ENCODE data around the gene SERBP1. TPM values are rescaled to one million over a fixed set of nuclear protein-coding genes. Genes with fewer than 3 reads are reported as not detected.

The SERBP1 gene
- 233 and 315 TPM in 2 replicates for total RNA-seq (2022)
- Bru-seq, nascent RNA: percentile 98 among the genes with signal in this experiment
- percentile 99 among the genes with signal in this experiment for BruChase-seq, experiment 1, labeled RNA remaining after a 6-hour chase
- percentile 98 among the genes with signal in this experiment for BruChase-seq, experiment 2, labeled RNA remaining after a 2-hour chase
- long read RNA-seq, full-length matches to known transcripts: 643 of 705 reads
- long read RNA-seq, partial matches to known transcripts: 27 of 705 reads
- long read RNA-seq, other reads (novel, unspliced or antisense): 35 of 705 reads

DNA sequence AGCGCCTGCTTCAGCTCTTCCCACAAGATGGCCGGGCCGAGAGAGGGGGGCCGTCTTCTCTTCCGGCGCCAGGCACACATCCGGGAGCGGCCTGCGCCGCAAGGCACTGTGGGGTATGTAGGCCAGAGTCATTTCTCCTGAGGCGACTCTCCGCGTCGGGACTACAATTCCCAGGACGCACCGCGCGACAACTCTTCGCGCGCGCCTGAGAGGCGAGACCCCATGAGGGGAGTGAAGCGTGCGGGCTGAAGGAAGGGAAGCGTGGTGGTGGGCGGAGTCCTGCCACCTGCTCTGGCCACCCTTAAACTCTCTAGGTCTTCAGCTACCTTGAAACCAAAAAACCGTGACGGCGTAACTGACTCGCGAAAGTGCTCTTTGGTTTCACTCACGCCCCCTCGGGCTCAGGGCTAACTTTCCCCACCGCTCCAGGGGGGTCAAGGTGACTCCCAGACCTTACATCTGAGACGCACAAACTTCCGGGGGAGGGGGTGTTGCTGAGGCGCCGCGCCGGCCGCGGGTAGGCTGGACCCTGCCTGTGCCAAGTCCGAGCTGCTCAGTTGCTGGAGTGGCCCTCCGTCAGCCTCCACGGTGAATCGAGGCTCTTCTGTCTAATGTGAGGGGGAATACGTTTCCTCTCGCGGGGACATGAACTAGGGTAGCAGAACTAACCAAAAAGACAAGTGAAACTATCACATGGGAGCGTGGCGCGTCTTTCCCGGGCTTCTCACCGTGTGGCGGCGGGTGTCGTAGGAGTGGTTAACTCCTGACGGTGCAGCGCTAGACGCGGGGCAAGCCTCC is at the start of gene SERBP1:
Gene SERBP1 (minus strand): TSS at position 45 of the 798 bp plus-strand sequence. CDS start 102 bp downstream, outside the sequence.
- H3K36me3 Mint-ChIP-seq (ENCODE audit: insufficient read depth, unreplicated experiment): peaks cover 50% of the 10 kb centered on the region
- POLR2A ChIA-PET: interaction anchor here (0.7 to 5.9 kb wide), 23 partner anchors 9 to 985 kb away, joined by 3 to 49 read pairs (median 4); no protein-coding TSS in a partner anchor

DNA sequence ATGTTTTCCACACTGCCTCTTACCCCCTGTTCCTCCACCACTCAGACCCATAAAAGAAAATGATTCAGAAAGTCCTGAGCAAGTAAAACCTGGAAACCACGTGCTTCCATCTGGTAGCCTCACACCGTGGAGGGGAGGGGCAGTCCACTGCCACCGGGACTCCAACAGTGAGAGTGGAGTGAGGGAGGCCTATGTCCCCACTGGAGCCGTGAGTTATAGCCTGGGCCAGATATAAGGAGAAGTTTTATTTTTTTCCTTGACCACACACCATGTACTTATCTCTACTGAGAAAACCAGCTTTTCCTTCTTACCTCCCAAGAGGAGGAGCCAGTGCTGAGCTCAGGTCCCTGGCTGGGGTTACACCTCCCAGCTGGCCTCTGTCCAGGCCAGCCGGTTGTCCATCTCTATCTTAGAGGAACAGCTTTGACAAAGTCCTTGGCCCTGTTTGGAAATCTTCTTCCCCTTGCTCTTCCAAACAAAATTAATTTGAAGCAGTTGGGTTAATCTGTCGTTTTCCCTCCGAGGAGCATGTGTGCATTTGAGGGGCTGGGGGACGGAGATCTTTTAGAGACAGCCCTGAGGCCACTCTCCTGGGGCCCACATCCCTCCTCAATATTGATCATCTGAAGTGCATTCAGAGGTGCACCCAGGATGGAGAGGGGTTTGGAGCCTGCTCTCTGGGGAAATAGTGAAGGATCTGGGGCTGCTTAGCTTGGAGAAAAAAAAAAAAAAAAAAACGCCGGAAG is 49.1 kb upstream of the SERBP1 start:
- TF ChIP-seq, protein P1, sequence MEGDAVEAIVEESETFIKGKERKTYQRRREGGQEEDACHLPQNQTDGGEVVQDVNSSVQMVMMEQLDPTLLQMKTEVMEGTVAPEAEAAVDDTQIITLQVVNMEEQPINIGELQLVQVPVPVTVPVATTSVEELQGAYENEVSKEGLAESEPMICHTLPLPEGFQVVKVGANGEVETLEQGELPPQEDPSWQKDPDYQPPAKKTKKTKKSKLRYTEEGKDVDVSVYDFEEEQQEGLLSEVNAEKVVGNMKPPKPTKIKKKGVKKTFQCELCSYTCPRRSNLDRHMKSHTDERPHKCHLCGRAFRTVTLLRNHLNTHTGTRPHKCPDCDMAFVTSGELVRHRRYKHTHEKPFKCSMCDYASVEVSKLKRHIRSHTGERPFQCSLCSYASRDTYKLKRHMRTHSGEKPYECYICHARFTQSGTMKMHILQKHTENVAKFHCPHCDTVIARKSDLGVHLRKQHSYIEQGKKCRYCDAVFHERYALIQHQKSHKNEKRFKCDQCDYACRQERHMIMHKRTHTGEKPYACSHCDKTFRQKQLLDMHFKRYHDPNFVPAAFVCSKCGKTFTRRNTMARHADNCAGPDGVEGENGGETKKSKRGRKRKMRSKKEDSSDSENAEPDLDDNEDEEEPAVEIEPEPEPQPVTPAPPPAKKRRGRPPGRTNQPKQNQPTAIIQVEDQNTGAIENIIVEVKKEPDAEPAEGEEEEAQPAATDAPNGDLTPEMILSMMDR (IDR thresholded peaks at IDR 0.05; ENCODE audit: unreplicated experiment): no peak
- BruUV-seq (replicated peaks): no TSS peak

More for the DNA sequence above, at the start of gene SERBP1:
- TF ChIP-seq, protein P1 (IDR thresholded peaks at IDR 0.05; ENCODE audit: unreplicated experiment): no peak
- Mint-ChIP-seq H3K27me3 (ENCODE audit: insufficient read depth, unreplicated experiment) (no peaks in the 10 kb centered on the region), H3K4me1 (ENCODE audit: insufficient read depth, unreplicated experiment) (peaks cover 28% of the 10 kb centered on the region), H3K4me3 (ENCODE audit: unreplicated experiment) (peak within 1 kb of the TSS; percentile 100), H3K27ac (ENCODE audit: low read depth, unreplicated experiment) (peak within 1 kb of the TSS; percentile 98), H3K9me3 (ENCODE audit: unreplicated experiment) (no peaks in the 10 kb centered on the region)
- CTCF ChIA-PET: interaction anchor here (0.5 to 7.6 kb wide), 9 partner anchors 11 to 665 kb away, joined by 3 to 56 read pairs (median 3); no protein-coding TSS in a partner anchor
- peak; percentile 98 for DNase-seq (ENCODE audit: unreplicated experiment)
- BruUV-seq (replicated peaks): TSS peak; percentile 81
- intact Hi-C loops (cut with micrococcal nuclease): loop anchor here (1.0 to 2.0 kb wide), 2 partner anchors 70 to 82 kb away; no protein-coding TSS in a partner anchor

DNA sequence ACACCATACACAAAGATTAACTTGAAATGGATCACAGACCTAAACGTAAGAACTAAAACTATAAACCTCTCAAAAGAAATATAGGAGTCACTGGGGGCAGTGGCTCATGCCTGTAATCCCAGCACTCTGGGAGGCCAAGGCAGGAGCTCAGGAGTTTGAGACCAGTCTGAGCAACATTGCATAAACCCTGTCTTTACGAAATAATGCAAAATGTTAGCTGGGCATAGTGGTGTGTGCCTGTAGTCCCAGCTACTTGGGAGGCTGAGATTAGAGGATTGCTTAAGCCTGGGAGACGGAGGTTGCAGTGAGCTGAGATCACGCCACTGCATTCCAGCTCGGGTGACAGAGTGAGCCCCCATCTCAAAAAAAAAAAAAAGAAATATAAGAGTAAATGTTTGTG is 46.7 kb upstream of the SERBP1 start:
- ChIA-PET POLR2A (no interaction called here), CTCF (interaction anchor here (0.7 to 1.3 kb wide), 2 partner anchors 24 to 317 kb away, joined by 3 to 5 read pairs; no protein-coding TSS in a partner anchor)
- TF ChIP-seq, protein P1 (IDR thresholded peaks at IDR 0.05; ENCODE audit: unreplicated experiment): no peak
- H3K9me3 Mint-ChIP-seq (ENCODE audit: unreplicated experiment): no peaks in the 10 kb centered on the region
- DNase-seq (ENCODE audit: unreplicated experiment): no peak
- H3K4me3 Mint-ChIP-seq (ENCODE audit: unreplicated experiment): no peak overlapping the region
- peaks cover 10% of the 10 kb centered on the region for H3K4me1 Mint-ChIP-seq (ENCODE audit: insufficient read depth, unreplicated experiment)
- BruUV-seq (replicated peaks): no TSS peak
- H3K36me3 Mint-ChIP-seq (ENCODE audit: insufficient read depth, unreplicated experiment): peaks cover 9% of the 10 kb centered on the region
- no peak overlapping the region for H3K27ac Mint-ChIP-seq (ENCODE audit: low read depth, unreplicated experiment)
- intact Hi-C loops (cut with micrococcal nuclease): no loop called here
- no peaks in the 10 kb centered on the region for H3K27me3 Mint-ChIP-seq (ENCODE audit: insufficient read depth, unreplicated experiment)

More for the DNA sequence above, 49.1 kb upstream of the SERBP1 start:
- H3K36me3 Mint-ChIP-seq (ENCODE audit: insufficient read depth, unreplicated experiment): peaks cover 9% of the 10 kb centered on the region
- peak overlapping the region; percentile 16 for H3K27ac Mint-ChIP-seq (ENCODE audit: low read depth, unreplicated experiment)
- ChIA-PET POLR2A (interaction anchor here (0.6 to 1.8 kb wide), 3 partner anchors 10 to 180 kb away, joined by 4 to 6 read pairs (median 4); no protein-coding TSS in a partner anchor), CTCF (interaction anchor here (0.6 to 2.0 kb wide), 8 partner anchors 10 to 273 kb away, joined by 3 to 8 read pairs (median 4); no protein-coding TSS in a partner anchor)
- peak; percentile 52 for DNase-seq (ENCODE audit: unreplicated experiment)
- intact Hi-C loops (cut with micrococcal nuclease): no loop called here
- no peak overlapping the region for H3K4me3 Mint-ChIP-seq (ENCODE audit: unreplicated experiment)
- H3K4me1 Mint-ChIP-seq (ENCODE audit: insufficient read depth, unreplicated experiment): peaks cover 10% of the 10 kb centered on the region
- no peaks in the 10 kb centered on the region for H3K9me3 Mint-ChIP-seq (ENCODE audit: unreplicated experiment)
- no peaks in the 10 kb centered on the region for H3K27me3 Mint-ChIP-seq (ENCODE audit: insufficient read depth, unreplicated experiment)

Measured in MCF 10A (cell line).